Liver (tissue), 9 donors: Measurements from ENCODE around the gene ARNT2. TPM values are rescaled to one million over a fixed set of nuclear protein-coding genes. Genes with fewer than 3 reads are reported as not detected.

Experiments used
- DNase-seq: peaks from one replicate; pipeline ENCODE4 v3.0.0-alpha.2; 2017; ENCODE audit warnings: low spot score
- H3K27ac ChIP-seq, 2 donors: one replicate each; pipeline ENCODE4 v1.7.0; 2013; ENCODE audit warnings: inconsistent platforms in 2 of 2, low read length in 2 of 2, control low read depth in 1 of 2, low read depth in 1 of 2, mild to moderate bottlenecking in 1 of 2
- H3K27me3 ChIP-seq, 4 donors: one replicate each; pipeline versions ENCODE4 v1.6.1 to v1.7.0; 2013; ENCODE audit warnings: low read length in 3 of 4, inconsistent platforms in 1 of 4, mild to moderate bottlenecking in 1 of 4, moderate library complexity in 1 of 4; ENCODE audit not compliant: control insufficient read depth in 4 of 4, insufficient read depth in 4 of 4
- H3K36me3 ChIP-seq, 4 donors: one replicate each; pipeline versions ENCODE4 v1.6.1 to v1.7.0; 2013; ENCODE audit warnings: low read length in 3 of 4, mild to moderate bottlenecking in 3 of 4, low read depth in 1 of 4, moderate library complexity in 1 of 4; ENCODE audit not compliant: control insufficient read depth in 4 of 4, insufficient read depth in 3 of 4
- H3K4me1 ChIP-seq, 4 donors: one replicate each; pipeline versions ENCODE4 v1.6.1 to v1.7.0; 2013; ENCODE audit warnings: low read length in 3 of 4, mild to moderate bottlenecking in 3 of 4, moderate library complexity in 1 of 4; ENCODE audit not compliant: control insufficient read depth in 4 of 4, insufficient read depth in 4 of 4
- H3K4me3 ChIP-seq, 3 donors: one replicate each; pipeline versions ENCODE4 v1.6.1 to v1.7.0; 2013; ENCODE audit warnings: low read length in 3 of 3, control low read depth in 1 of 3, low read depth in 1 of 3, mild to moderate bottlenecking in 1 of 3
- H3K9ac ChIP-seq, 2 donors: one replicate each; pipeline ENCODE4 v1.7.0; 2013; ENCODE audit warnings: low read length in 2 of 2, mild to moderate bottlenecking in 2 of 2, moderate library complexity in 2 of 2, control low read depth in 1 of 2, low read depth in 1 of 2
- H3K9me3 ChIP-seq, 4 donors: one replicate each; pipeline versions ENCODE4 v1.6.1 to v1.7.0; 2013; ENCODE audit warnings: low read length in 3 of 4; ENCODE audit not compliant: control insufficient read depth in 4 of 4
- EGR1 ChIP-seq, 2 donors: IDR thresholded peaks; 2 replicates each; pipeline ENCODE4 v1.6.1; 2016 to 2018; ENCODE audit warnings: antibody characterized with exemption in 2 of 2, low read depth in 2 of 2
- FOXA1 ChIP-seq: IDR thresholded peaks from 2 replicates; pipeline ENCODE4 v1.6.1; 2016; ENCODE audit warnings: antibody characterized with exemption
- GABPA ChIP-seq, 2 donors: IDR thresholded peaks in 1 of 2; conservative IDR thresholded peaks in 1 of 2; 2 replicates each; pipeline ENCODE4 v1.6.1; 2016; ENCODE audit warnings: antibody characterized with exemption in 2 of 2, mild to moderate bottlenecking in 1 of 2, moderate library complexity in 1 of 2
- HNF4A ChIP-seq, 2 donors: conservative IDR thresholded peaks; 2 replicates each; pipeline ENCODE4 v1.6.1; 2016; ENCODE audit warnings: antibody characterized with exemption in 2 of 2, mild to moderate bottlenecking in 2 of 2
- HNF4G ChIP-seq: IDR thresholded peaks from 2 replicates; pipeline ENCODE4 v1.6.1; 2016; ENCODE audit warnings: antibody characterized with exemption
- JUND ChIP-seq, 2 donors: IDR thresholded peaks; 2 replicates each; pipeline ENCODE4 v1.6.1; 2016; ENCODE audit warnings: antibody characterized with exemption in 2 of 2
- NR2F2 ChIP-seq: IDR thresholded peaks from 2 replicates; pipeline ENCODE4 v1.6.1; 2016; ENCODE audit warnings: antibody characterized with exemption
- RAD21 ChIP-seq, 2 donors: IDR thresholded peaks; 2 replicates each; pipeline ENCODE4 v1.6.1; 2016; ENCODE audit warnings: antibody characterized with exemption in 2 of 2, mild to moderate bottlenecking in 2 of 2
- RXRA ChIP-seq, 2 donors: IDR thresholded peaks; 2 replicates each; pipeline ENCODE4 v1.6.1; 2017 to 2018; ENCODE audit warnings: antibody characterized with exemption in 2 of 2, mild to moderate bottlenecking in 1 of 2
- SP1 ChIP-seq: IDR thresholded peaks from 2 replicates; pipeline ENCODE4 v1.6.1; 2018; ENCODE audit warnings: antibody characterized with exemption, mild to moderate bottlenecking
- YY1 ChIP-seq: IDR thresholded peaks from 2 replicates; pipeline ENCODE4 v1.6.1; 2016; ENCODE audit warnings: antibody characterized with exemption, mild to moderate bottlenecking
- WGBS: extraction: QIAGEN DNeasy Blood & Tissue Kit; methylation state at CpG from one replicate; pipeline ENCODE4 v1.1.7; 2013; 5-methylcytosine and 5-hydroxymethylcytosine counted together
- polyA plus RNA-seq, 2 donors: library from polyadenylated mRNA; stranded (reverse) in 1 of 2; unstranded in 1 of 2; fragments of 200-250 nt in 1 of 2; fragments of >200 nt in 1 of 2; fragmentation: Nextera tagmentation in 1 of 2; extraction: Ambion mirVana in 1 of 2; gene quantifications; one replicate each; pipeline versions ENCODE4 v1.2.1 to v1.2.3, GENCODE V29; 2013 to 2015
- total RNA-seq, 2 donors: library from RNA; depleted of rRNA; stranded (reverse); fragments of >200 nt; gene quantifications; one replicate each; pipeline ENCODE4 v1.2.3, GENCODE V29; 2014
- TF ChIP-seq, protein P1 (sequence below): IDR thresholded peaks from 2 replicates; pipeline ENCODE4 v1.6.1; 2016; ENCODE audit warnings: antibody characterized with exemption
- TF ChIP-seq, protein P2 (sequence below): IDR thresholded peaks from 2 replicates; pipeline ENCODE4 v1.6.1; 2016; ENCODE audit warnings: antibody characterized with exemption
- TF ChIP-seq, protein P3 (sequence below): fragments of 150-350 bp; IDR thresholded peaks from 2 replicates; pipeline ENCODE4 v1.5.1; 2017; ENCODE audit warnings: improper control_type of control experiment, low read depth, low read length; ENCODE audit not compliant: missing input control
- TF ChIP-seq, protein P4 (sequence below): IDR thresholded peaks from 2 replicates; pipeline ENCODE4 v1.6.1; 2016; ENCODE audit warnings: antibody characterized with exemption, mild to moderate bottlenecking
- donor health status: healthy.
- donor health status: healthy.
- donor health status: healthy.
- donor health status: healthy.
- donor health status: healthy.

ARNT2 gene
- total and polyA plus RNA-seq, 4 donors: 0.17 to 0.92 (median 0.54) TPM

DNA sequence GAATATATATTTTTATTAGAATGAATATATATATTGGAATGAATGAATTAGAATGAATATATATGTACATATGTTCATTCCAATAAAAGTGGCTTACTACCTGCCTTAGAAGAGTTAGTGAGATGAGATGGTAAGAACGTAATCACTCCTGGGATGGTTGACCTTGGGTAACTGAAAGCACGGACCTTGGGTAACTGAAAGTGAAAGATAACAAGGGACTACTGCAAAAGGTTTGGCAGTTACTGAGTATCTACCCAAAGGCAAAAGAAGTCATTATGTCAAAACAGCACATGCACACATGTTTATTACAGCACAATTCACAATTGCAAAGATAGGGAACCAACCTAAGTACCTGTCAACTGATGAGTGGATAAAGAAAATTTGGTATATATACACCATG lies 16.5 kb downstream of the ARNT2 start:
- Histone ChIP-seq H3K9ac (no peak overlapping the region), H3K27ac (no peak overlapping the region), H3K27me3 (peaks cover 0 to 5% (median 0%) of the 10 kb centered on the region in 4 donors), H3K36me3 (no peaks in the 10 kb centered on the region), H3K9me3 (no peaks in the 10 kb centered on the region), H3K4me1 (peaks cover 0 to 1% (median 0%) of the 10 kb centered on the region in 4 donors), H3K4me3 (no peak overlapping the region)
- no peak for TF ChIP-seq NR2F2
- TF ChIP-seq SP1: no peak
- no peak for TF ChIP-seq HNF4G
- TF ChIP-seq RAD21 (IDR thresholded peaks at IDR 0.05): no peak
- no peak for TF ChIP-seq GABPA (IDR thresholded peaks at IDR 0.05 in 1 of 2, conservative IDR thresholded peaks at IDR 0.05 in 1 of 2)
- no peak for DNase-seq
- 8% methylated on average over 2 of the region's 2 CpGs for WGBS

DNA sequence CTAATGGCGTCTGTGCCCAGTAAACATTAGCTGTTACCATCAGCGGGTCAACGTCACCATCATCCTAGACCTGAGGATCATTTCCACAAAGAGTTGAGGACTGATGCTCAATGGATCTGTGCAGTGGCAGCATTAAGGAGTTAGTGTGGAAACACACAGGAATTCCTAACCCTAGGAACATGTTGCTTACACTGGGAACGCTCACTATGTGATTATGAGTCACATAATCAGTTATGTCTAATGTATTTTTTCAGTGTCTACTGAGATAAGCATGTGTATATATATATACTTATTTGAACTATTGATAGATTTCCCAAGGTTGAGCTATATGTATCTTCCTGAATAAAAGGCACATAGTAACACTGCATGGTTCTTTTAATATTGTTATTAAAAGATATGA lies 19.0 kb downstream of the ARNT2 start:
- no peaks in the 10 kb centered on the region for H3K9me3 ChIP-seq
- H3K4me3 ChIP-seq: no peak overlapping the region
- WGBS: 87% methylated on average over 4 of the region's 4 CpGs
- DNase-seq: no peak
- no peaks in the 10 kb centered on the region for H3K36me3 ChIP-seq
- no peak for TF ChIP-seq HNF4G
- TF ChIP-seq EGR1 (IDR thresholded peaks at IDR 0.05; ENCODE audit: low read depth in 2 of 2): no peak
- no peak overlapping the region for H3K27ac ChIP-seq
- peaks cover 0 to 1% (median 0%) of the 10 kb centered on the region in 4 donors for H3K4me1 ChIP-seq
- peaks cover 0 to 2% (median 0%) of the 10 kb centered on the region in 4 donors for H3K27me3 ChIP-seq
- no peak overlapping the region for H3K9ac ChIP-seq

DNA sequence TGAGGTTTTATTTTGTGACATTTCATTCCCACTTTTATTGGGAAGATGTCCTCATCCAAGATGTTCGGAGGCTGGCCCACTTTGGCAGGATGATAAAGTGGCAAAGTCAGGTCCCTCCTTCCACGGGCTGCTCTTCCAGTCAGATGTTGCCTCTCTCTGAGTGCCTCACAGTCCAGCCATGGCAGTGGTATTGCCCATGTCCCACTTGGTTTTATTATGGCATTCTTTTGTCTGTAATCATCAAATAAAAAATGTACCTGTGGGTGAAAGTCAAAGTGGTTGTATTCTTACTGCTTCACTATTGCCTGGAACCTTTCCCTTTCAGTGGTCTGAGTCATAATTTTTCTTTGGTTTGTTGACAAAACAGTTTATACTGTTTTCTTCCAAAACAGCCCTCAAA lies 20.2 kb downstream of the ARNT2 start:
- Histone ChIP-seq H3K27me3 (no peaks in the 10 kb centered on the region), H3K4me1 (no peaks in the 10 kb centered on the region), H3K9ac (no peak overlapping the region), H3K9me3 (no peaks in the 10 kb centered on the region), H3K27ac (no peak overlapping the region), H3K36me3 (no peaks in the 10 kb centered on the region), H3K4me3 (no peak overlapping the region)
- no peak for DNase-seq
- no peak for TF ChIP-seq YY1
- TF ChIP-seq, protein P1, sequence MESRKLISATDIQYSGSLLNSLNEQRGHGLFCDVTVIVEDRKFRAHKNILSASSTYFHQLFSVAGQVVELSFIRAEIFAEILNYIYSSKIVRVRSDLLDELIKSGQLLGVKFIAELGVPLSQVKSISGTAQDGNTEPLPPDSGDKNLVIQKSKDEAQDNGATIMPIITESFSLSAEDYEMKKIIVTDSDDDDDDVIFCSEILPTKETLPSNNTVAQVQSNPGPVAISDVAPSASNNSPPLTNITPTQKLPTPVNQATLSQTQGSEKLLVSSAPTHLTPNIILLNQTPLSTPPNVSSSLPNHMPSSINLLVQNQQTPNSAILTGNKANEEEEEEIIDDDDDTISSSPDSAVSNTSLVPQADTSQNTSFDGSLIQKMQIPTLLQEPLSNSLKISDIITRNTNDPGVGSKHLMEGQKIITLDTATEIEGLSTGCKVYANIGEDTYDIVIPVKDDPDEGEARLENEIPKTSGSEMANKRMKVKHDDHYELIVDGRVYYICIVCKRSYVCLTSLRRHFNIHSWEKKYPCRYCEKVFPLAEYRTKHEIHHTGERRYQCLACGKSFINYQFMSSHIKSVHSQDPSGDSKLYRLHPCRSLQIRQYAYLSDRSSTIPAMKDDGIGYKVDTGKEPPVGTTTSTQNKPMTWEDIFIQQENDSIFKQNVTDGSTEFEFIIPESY: no peak
- no peak for TF ChIP-seq FOXA1
- no peak for TF ChIP-seq RAD21 (IDR thresholded peaks at IDR 0.05)
- TF ChIP-seq, protein P2, sequence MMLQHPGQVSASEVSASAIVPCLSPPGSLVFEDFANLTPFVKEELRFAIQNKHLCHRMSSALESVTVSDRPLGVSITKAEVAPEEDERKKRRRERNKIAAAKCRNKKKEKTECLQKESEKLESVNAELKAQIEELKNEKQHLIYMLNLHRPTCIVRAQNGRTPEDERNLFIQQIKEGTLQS: no peak
- no peak for TF ChIP-seq HNF4G
- TF ChIP-seq, protein P3, sequence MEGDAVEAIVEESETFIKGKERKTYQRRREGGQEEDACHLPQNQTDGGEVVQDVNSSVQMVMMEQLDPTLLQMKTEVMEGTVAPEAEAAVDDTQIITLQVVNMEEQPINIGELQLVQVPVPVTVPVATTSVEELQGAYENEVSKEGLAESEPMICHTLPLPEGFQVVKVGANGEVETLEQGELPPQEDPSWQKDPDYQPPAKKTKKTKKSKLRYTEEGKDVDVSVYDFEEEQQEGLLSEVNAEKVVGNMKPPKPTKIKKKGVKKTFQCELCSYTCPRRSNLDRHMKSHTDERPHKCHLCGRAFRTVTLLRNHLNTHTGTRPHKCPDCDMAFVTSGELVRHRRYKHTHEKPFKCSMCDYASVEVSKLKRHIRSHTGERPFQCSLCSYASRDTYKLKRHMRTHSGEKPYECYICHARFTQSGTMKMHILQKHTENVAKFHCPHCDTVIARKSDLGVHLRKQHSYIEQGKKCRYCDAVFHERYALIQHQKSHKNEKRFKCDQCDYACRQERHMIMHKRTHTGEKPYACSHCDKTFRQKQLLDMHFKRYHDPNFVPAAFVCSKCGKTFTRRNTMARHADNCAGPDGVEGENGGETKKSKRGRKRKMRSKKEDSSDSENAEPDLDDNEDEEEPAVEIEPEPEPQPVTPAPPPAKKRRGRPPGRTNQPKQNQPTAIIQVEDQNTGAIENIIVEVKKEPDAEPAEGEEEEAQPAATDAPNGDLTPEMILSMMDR: no peak
- no peak for TF ChIP-seq RXRA (IDR thresholded peaks at IDR 0.05)
- TF ChIP-seq, protein P4, sequence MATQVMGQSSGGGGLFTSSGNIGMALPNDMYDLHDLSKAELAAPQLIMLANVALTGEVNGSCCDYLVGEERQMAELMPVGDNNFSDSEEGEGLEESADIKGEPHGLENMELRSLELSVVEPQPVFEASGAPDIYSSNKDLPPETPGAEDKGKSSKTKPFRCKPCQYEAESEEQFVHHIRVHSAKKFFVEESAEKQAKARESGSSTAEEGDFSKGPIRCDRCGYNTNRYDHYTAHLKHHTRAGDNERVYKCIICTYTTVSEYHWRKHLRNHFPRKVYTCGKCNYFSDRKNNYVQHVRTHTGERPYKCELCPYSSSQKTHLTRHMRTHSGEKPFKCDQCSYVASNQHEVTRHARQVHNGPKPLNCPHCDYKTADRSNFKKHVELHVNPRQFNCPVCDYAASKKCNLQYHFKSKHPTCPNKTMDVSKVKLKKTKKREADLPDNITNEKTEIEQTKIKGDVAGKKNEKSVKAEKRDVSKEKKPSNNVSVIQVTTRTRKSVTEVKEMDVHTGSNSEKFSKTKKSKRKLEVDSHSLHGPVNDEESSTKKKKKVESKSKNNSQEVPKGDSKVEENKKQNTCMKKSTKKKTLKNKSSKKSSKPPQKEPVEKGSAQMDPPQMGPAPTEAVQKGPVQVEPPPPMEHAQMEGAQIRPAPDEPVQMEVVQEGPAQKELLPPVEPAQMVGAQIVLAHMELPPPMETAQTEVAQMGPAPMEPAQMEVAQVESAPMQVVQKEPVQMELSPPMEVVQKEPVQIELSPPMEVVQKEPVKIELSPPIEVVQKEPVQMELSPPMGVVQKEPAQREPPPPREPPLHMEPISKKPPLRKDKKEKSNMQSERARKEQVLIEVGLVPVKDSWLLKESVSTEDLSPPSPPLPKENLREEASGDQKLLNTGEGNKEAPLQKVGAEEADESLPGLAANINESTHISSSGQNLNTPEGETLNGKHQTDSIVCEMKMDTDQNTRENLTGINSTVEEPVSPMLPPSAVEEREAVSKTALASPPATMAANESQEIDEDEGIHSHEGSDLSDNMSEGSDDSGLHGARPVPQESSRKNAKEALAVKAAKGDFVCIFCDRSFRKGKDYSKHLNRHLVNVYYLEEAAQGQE: no peak
- no peak for TF ChIP-seq GABPA (IDR thresholded peaks at IDR 0.05 in 1 of 2, conservative IDR thresholded peaks at IDR 0.05 in 1 of 2)
- TF ChIP-seq JUND (IDR thresholded peaks at IDR 0.05): no peak
- TF ChIP-seq HNF4A (conservative IDR thresholded peaks at IDR 0.05): no peak
- 94% methylated on average over 2 of the region's 2 CpGs for WGBS
